GM23338 (cell line): ENCODE data around the gene TARP.

Source experiments
- ATAC-seq: fragments of 200-7000 bp; cut with Tn5 transposase; 3 replicates; pipeline ENCODE4 v1.9.1; 2020
- DNase-seq: peaks from one replicate; pipeline ENCODE4 v3.0.0-alpha.2; 2015; ENCODE audit warnings: low spot score
- H2AFZ ChIP-seq: fragments of 200-600 bp; sonication (generic); 2 replicates; pipeline ENCODE4 v1.8.0; 2016; ENCODE audit warnings: antibody characterized with exemption, mild to moderate bottlenecking, moderate library complexity
- H3F3A ChIP-seq: fragments of 200-600 bp; sonication (generic); replicated peaks from 2 replicates; pipeline ENCODE4 v1.8.0; 2017; ENCODE audit warnings: antibody characterized with exemption, mixed run types, low read depth
- H3K27ac ChIP-seq: fragments of 200-600 bp; sonication (generic); 2 replicates; pipeline ENCODE4 v1.6.1; 2016; ENCODE audit warnings: low read depth
- H3K27me3 ChIP-seq: fragments of 200-600 bp; sonication (generic); 2 replicates; pipeline ENCODE4 v1.8.0; 2016; ENCODE audit warnings: mild to moderate bottlenecking, mixed run types, moderate library complexity; ENCODE audit not compliant: insufficient read depth
- H3K36me3 ChIP-seq: fragments of 200-600 bp; sonication (generic); 2 replicates; pipeline ENCODE4 v1.8.0; 2016; ENCODE audit warnings: mild to moderate bottlenecking; ENCODE audit not compliant: insufficient read depth
- H3K4me1 ChIP-seq: fragments of 200-600 bp; sonication (generic); 2 replicates; pipeline ENCODE4 v1.8.0; 2016; ENCODE audit warnings: mild to moderate bottlenecking, moderate library complexity; ENCODE audit not compliant: insufficient read depth
- H3K4me2 ChIP-seq: fragments of 200-600 bp; sonication (generic); 2 replicates; pipeline ENCODE4 v1.7.1; 2017; ENCODE audit warnings: mixed run types
- H3K4me3 ChIP-seq: fragments of 200-600 bp; sonication (generic); 2 replicates; pipeline ENCODE4 v1.6.1; 2016; ENCODE audit warnings: mixed run types
- H3K79me2 ChIP-seq: fragments of 200-600 bp; sonication (generic); replicated peaks from 2 replicates; pipeline ENCODE4 v1.8.0; 2017; ENCODE audit warnings: mild to moderate bottlenecking; ENCODE audit not compliant: insufficient read depth
- H3K9me2 ChIP-seq: fragments of 200-600 bp; sonication (generic); 2 replicates; pipeline ENCODE4 v1.8.0; 2017; ENCODE audit not compliant: insufficient read depth
- H4K20me1 ChIP-seq: fragments of 200-600 bp; sonication (generic); replicated peaks from 2 replicates; pipeline ENCODE4 v1.8.0; 2017; ENCODE audit warnings: mild to moderate bottlenecking; ENCODE audit not compliant: insufficient read depth
- H3K27ac Mint-ChIP-seq: 2 replicates; pipeline ENCODE4 v1.8.0; 2020; ENCODE audit warnings: inconsistent platforms, mild to moderate bottlenecking, moderate library complexity, mixed read lengths
- H3K27me3 Mint-ChIP-seq: 3 replicates; pipeline ENCODE4 v1.8.0; 2022; ENCODE audit warnings: low read depth, mild to moderate bottlenecking, moderate library complexity, mixed read lengths, inconsistent platforms; ENCODE audit not compliant: insufficient read depth, poor library complexity
- H3K36me3 Mint-ChIP-seq: 3 replicates; pipeline ENCODE4 v1.8.0; 2021; ENCODE audit warnings: low read depth, mild to moderate bottlenecking, inconsistent platforms, moderate library complexity, mixed read lengths
- H3K4me1 Mint-ChIP-seq: 3 replicates; pipeline ENCODE4 v1.8.0; 2020; ENCODE audit warnings: mild to moderate bottlenecking, inconsistent platforms, mixed read lengths
- H3K4me3 Mint-ChIP-seq: 3 replicates; pipeline ENCODE4 v1.8.0; 2021; ENCODE audit warnings: moderate library complexity, mild to moderate bottlenecking, inconsistent platforms, mixed read lengths
- H3K9me3 Mint-ChIP-seq: 3 replicates; pipeline ENCODE4 v1.8.0; 2020; ENCODE audit warnings: moderate library complexity, mild to moderate bottlenecking, inconsistent platforms, mixed read lengths
- CREB1 ChIP-seq: fragments of 250-450 bp; sonication (Bioruptor Pico); IDR thresholded peaks from 2 replicates; pipeline ENCODE4 v1.5.0; 2020; ENCODE audit warnings: low read depth, mild to moderate bottlenecking, moderate library complexity
- CTCF ChIP-seq, 2 experiments: fragments of 200-600 bp in 1 of 2; sonication (generic) in 1 of 2; conservative IDR thresholded peaks; 2 replicates each; pipeline versions ENCODE4 v1.5.1 to v1.6.1; 2016 to 2017; ENCODE audit warnings: antibody characterized with exemption in 2 of 2, low read depth in 2 of 2, mild to moderate bottlenecking in 2 of 2, moderate library complexity in 1 of 2
- ETS1 ChIP-seq: IDR thresholded peaks from 2 replicates; pipeline ENCODE4 v1.6.1; 2016; ENCODE audit warnings: antibody characterized with exemption
- EZH2 ChIP-seq: fragments of 200-600 bp; sonication (generic); IDR thresholded peaks from one replicate; pipeline ENCODE4 v1.8.0; 2017; ENCODE audit warnings: antibody characterized with exemption, mild to moderate bottlenecking, low read depth; ENCODE audit not compliant: unreplicated experiment
- EZH2phosphoT487 ChIP-seq: fragments of 200-600 bp; sonication (generic); IDR thresholded peaks from one replicate; pipeline ENCODE4 v1.8.1; 2018; ENCODE audit warnings: antibody characterized with exemption; ENCODE audit not compliant: unreplicated experiment
- JUNB ChIP-seq: IDR thresholded peaks from one replicate; pipeline ENCODE4 v1.6.1; 2016; ENCODE audit warnings: antibody characterized with exemption; ENCODE audit not compliant: unreplicated experiment
- NANOG ChIP-seq: IDR thresholded peaks from 2 replicates; pipeline ENCODE4 v1.6.1; 2016; ENCODE audit warnings: antibody characterized with exemption, borderline replicate concordance
- POLR2AphosphoS5 ChIP-seq: IDR thresholded peaks from 2 replicates; pipeline ENCODE4 v1.6.1; 2016; ENCODE audit warnings: antibody characterized with exemption, low read depth
- ZNF114 ChIP-seq: fragments of 250-450 bp; sonication (Bioruptor Pico); IDR thresholded peaks from 2 replicates; pipeline ENCODE4 v1.5.0; 2020; ENCODE audit warnings: mild to moderate bottlenecking, moderate library complexity
- ZNF331 ChIP-seq: fragments of 250-450 bp; sonication (Bioruptor Pico); IDR thresholded peaks from 2 replicates; pipeline ENCODE4 v1.5.0; 2020; ENCODE audit warnings: low read depth, mild to moderate bottlenecking, moderate library complexity
- ZNF462 ChIP-seq: fragments of 250-450 bp; sonication (Bioruptor Pico); IDR thresholded peaks from 2 replicates; pipeline ENCODE4 v1.5.0; 2020; ENCODE audit warnings: mild to moderate bottlenecking, moderate library complexity

TARP gene

GRCh38 chr7:38224392-38224791, 49.0 kb downstream of the TARP start:
- no peak overlapping the region for H3K4me3 ChIP-seq
- peaks cover 9% of the 10 kb centered on the region for H3K4me1 ChIP-seq
- no peaks in the 10 kb centered on the region for H3K27me3 ChIP-seq
- H4K20me1 ChIP-seq, result no peaks in the 10 kb centered on the region
- peaks cover 6% of the 10 kb centered on the region for H3K36me3 ChIP-seq
- TF ChIP-seq NANOG (no peak), ZNF114 (CRISPR knock-in tag) (no peak), POLR2AphosphoS5 (no peak), ETS1 (no peak), JUNB (no peak), CREB1 (CRISPR knock-in tag) (no peak), ZNF331 (CRISPR knock-in tag) (no peak), EZH2 (no peak), ZNF462 (CRISPR knock-in tag) (no peak), CTCF (conservative IDR thresholded peaks at IDR 0.05; ENCODE audit: low read depth in 2 of 2) (no peak), EZH2phosphoT487 (no peak)
- no peaks in the 10 kb centered on the region for H3K9me2 ChIP-seq
- no peak overlapping the region for H3K4me3 Mint-ChIP-seq
- H3K4me1 Mint-ChIP-seq, result no peaks in the 10 kb centered on the region; the same call in 2 of the 3 replicates
- ATAC-seq (no peak), DNase-seq (no peak)
- no peaks in the 10 kb centered on the region for H3K9me3 Mint-ChIP-seq
- H2AFZ ChIP-seq, result no peak overlapping the region
- H3K36me3 Mint-ChIP-seq, result peaks cover 22% of the 10 kb centered on the region
- H3K27ac ChIP-seq, result no peak overlapping the region
- peak overlapping the region; percentile 44; the same call in 1 of the 2 replicates for H3K27ac Mint-ChIP-seq
- H3K4me2 ChIP-seq, result no peak overlapping the region
- no peaks in the 10 kb centered on the region for H3K27me3 Mint-ChIP-seq
- no peaks in the 10 kb centered on the region for H3K79me2 ChIP-seq
- H3F3A ChIP-seq, result no peaks in the 10 kb centered on the region
